GM12878 (cell line): ENCODE results near the gene ETV7. TPM values are rescaled to one million over a fixed set of nuclear protein-coding genes. Genes with fewer than 3 reads are reported as not detected.

Source experiments
- ATAC-seq: fragments of 200-7000 bp; cut with Tn5 transposase; 3 replicates; pipeline ENCODE4 v1.9.1; 2020; ENCODE audit warnings: mild to moderate bottlenecking, moderate library complexity
- BruUV-seq: library from RNA; stranded (reverse); fragments of 400-500 nt; replicated peaks from 2 replicates; lab custom pipeline; 2021; lab: Mats Ljungman, UMichigan
- CTCF ChIA-PET: fragments of 300-600 bp; sonication (Branson Sonifier 250); formaldehyde crosslinking; extraction: SDS; loops from one replicate; lab custom pipeline; 2021; ENCODE audit warnings: inconsistent platforms; lab: Yijun Ruan, JAX
- POLR2A ChIA-PET: fragments of 350-600 bp; formaldehyde crosslinking; extraction: SDS; loops from one replicate; lab custom pipeline; 2021; ENCODE audit warnings: inconsistent platforms; lab: Charles Lee
- RAD21 ChIA-PET: fragments of 300-600 bp; sonication (Branson Sonifier 250); formaldehyde crosslinking; loops from one replicate; lab custom pipeline; 2023; ENCODE audit warnings: antibody characterized with exemption; ENCODE audit not compliant: unreplicated experiment; lab: Charles Lee
- SMC1A ChIA-PET: fragments of 300-600 bp; sonication (Branson Sonifier 250); formaldehyde crosslinking; loops from one replicate; lab custom pipeline; 2023; ENCODE audit not compliant: unreplicated experiment, uncharacterized antibody; lab: Charles Lee
- DNase-seq: peaks from one replicate; pipeline ENCODE4 v3.0.0-alpha.2; 2011; ENCODE audit warnings: low read depth, low spot score
- FAIRE-seq: peaks from 3 replicates; lab custom pipeline; 2011; peaks lifted over from hg19 to GRCh38; lab: Jason Lieb, UNC
- H2AFZ ChIP-seq: 2 replicates; pipeline ENCODE4 v1.6.0; 2011; ENCODE audit warnings: low read depth, low read length, control low read depth; ENCODE audit not compliant: control insufficient read depth
- H3K27ac ChIP-seq: 2 replicates; pipeline ENCODE4 v1.5.1; 2011; ENCODE audit warnings: control low read depth; ENCODE audit not compliant: control insufficient read depth, insufficient read depth
- H3K27me3 ChIP-seq, 2 experiments: replicated peaks in 1 of 2; 2 replicates each; pipeline versions ENCODE4 v1.6.0 to v1.6.1; 2011; ENCODE audit warnings: low read length in 1 of 2; ENCODE audit not compliant: control insufficient read depth in 2 of 2, insufficient read depth in 2 of 2
- H3K36me3 ChIP-seq, 2 experiments: 2 replicates each; pipeline ENCODE4 v1.5.1; 2011; ENCODE audit warnings: low read length in 1 of 2; ENCODE audit not compliant: control insufficient read depth in 2 of 2, insufficient read depth in 2 of 2
- H3K4me1 ChIP-seq: 2 replicates; pipeline ENCODE4 v1.6.1; 2011; ENCODE audit warnings: mild to moderate bottlenecking, low read length, moderate library complexity, mixed read lengths; ENCODE audit not compliant: control insufficient read depth, insufficient read depth
- H3K4me2 ChIP-seq: 2 replicates; pipeline ENCODE4 v1.6.0; 2011; ENCODE audit warnings: control low read depth; ENCODE audit not compliant: control insufficient read depth, insufficient read depth
- H3K4me3 ChIP-seq: fragments of 200-600 bp; sonication (generic); 2 replicates; pipeline ENCODE4 v1.5.1; 2016
- H3K79me2 ChIP-seq: 2 replicates; pipeline ENCODE4 v1.6.0; 2011; ENCODE audit warnings: low read length; ENCODE audit not compliant: control insufficient read depth, insufficient read depth
- H3K9ac ChIP-seq: 2 replicates; pipeline ENCODE4 v1.8.0; 2011; ENCODE audit warnings: low read length, control low read depth, mixed read lengths; ENCODE audit not compliant: control insufficient read depth, insufficient read depth
- H3K9me3 ChIP-seq: replicated peaks from 3 replicates; pipeline ENCODE4 v1.5.1; 2011; ENCODE audit warnings: mild to moderate bottlenecking, low read length; ENCODE audit not compliant: control insufficient read depth, insufficient read depth
- H4K20me1 ChIP-seq: 2 replicates; pipeline ENCODE4 v1.6.0; 2011; ENCODE audit not compliant: control insufficient read depth, insufficient read depth
- CBX3 ChIP-seq: fragments of 200-600 bp; sonication (generic); IDR thresholded peaks from 2 replicates; pipeline ENCODE4 v1.6.1; 2016; ENCODE audit warnings: low read depth, borderline replicate concordance
- CTCF ChIP-seq, 3 experiments: IDR thresholded peaks in 2 of 3; conservative IDR thresholded peaks in 1 of 3; 2 replicates each; pipeline ENCODE4 v1.5.1; 2011; ENCODE audit warnings: low read depth in 3 of 3, low read length in 3 of 3, mild to moderate bottlenecking in 3 of 3, control low read depth in 2 of 3, moderate library complexity in 2 of 3, inconsistent platforms in 1 of 3, mixed read lengths in 1 of 3; ENCODE audit not compliant: control insufficient read depth in 2 of 3, insufficient read depth in 1 of 3; ENCODE audit errors: extremely low read depth in 1 of 3
- ETV6 ChIP-seq, 2 experiments: fragments of 450-650 bp in 1 of 2; IDR thresholded peaks in 1 of 2; conservative IDR thresholded peaks in 1 of 2; 2 replicates each; pipeline ENCODE4 v1.6.1; 2014; ENCODE audit warnings: antibody characterized with exemption in 1 of 2, borderline replicate concordance in 1 of 2, low read depth in 1 of 2, mild to moderate bottlenecking in 1 of 2, moderate library complexity in 1 of 2
- KDM1A ChIP-seq: fragments of 200-600 bp; sonication (generic); IDR thresholded peaks from 2 replicates; pipeline ENCODE4 v1.6.1; 2016; ENCODE audit warnings: borderline replicate concordance
- MYB ChIP-seq: fragments of 150-350 bp; IDR thresholded peaks from 2 replicates; pipeline ENCODE4 v1.6.1; 2014; ENCODE audit warnings: mild to moderate bottlenecking, low read depth, low read length, borderline replicate concordance
- RELA ChIP-seq: fragments of 450-650 bp; IDR thresholded peaks from 2 replicates; pipeline ENCODE4 v1.8.0; 2014; ENCODE audit warnings: borderline replicate concordance; ENCODE audit not compliant: partially characterized antibody
- SIN3A ChIP-seq: IDR thresholded peaks from 2 replicates; pipeline ENCODE4 v1.6.1; 2012; ENCODE audit warnings: low read depth, low read length, improper control_type of control experiment
- SP1 ChIP-seq: IDR thresholded peaks from one replicate; pipeline ENCODE4 v1.6.1; 2011; ENCODE audit warnings: low read depth, low read length
- SREBF1 ChIP-seq: IDR thresholded peaks from 2 replicates; pipeline ENCODE4 v1.6.1; 2012; ENCODE audit warnings: mild to moderate bottlenecking, low read length
- STAT3 ChIP-seq: IDR thresholded peaks from 2 replicates; pipeline ENCODE4 v1.6.1; 2011; ENCODE audit warnings: low read depth, low read length, improper control_type of control experiment
- SUPT20H ChIP-seq: IDR thresholded peaks from 2 replicates; pipeline ENCODE4 v1.6.1; 2011; ENCODE audit warnings: low read depth, mild to moderate bottlenecking, low read length, moderate library complexity, borderline replicate concordance; ENCODE audit not compliant: control insufficient read depth
- WGBS: methylation state at CpG from one replicate; pipeline ENCODE4 v1.1.6; 2016; ENCODE audit warnings: low lambda C conversion rate; ENCODE audit not compliant: insufficient replicate concordance, insufficient coverage; ENCODE audit errors: missing lambda C conversion rate; 5-methylcytosine and 5-hydroxymethylcytosine counted together
- in situ Hi-C: fragments of 300-500 bp; cut with MboI; formaldehyde crosslinking; loops from 9 replicates; pipeline ENCODE4 v1.14.3; 2018; ENCODE audit warnings: mixed read lengths
- intact Hi-C: fragments of 100-400 bp; cut with micrococcal nuclease; formaldehyde crosslinking; loops from one replicate; pipeline ENCODE4 v1.14.2; 2022; ENCODE audit not compliant: unreplicated experiment
- polyA plus RNA-seq, 11 experiments: library from polyadenylated mRNA; depleted of rRNA in 4 of 11; unstranded in 6 of 11; stranded (reverse) in 5 of 11; fragments of >200 nt; fragmentation: Nextera tagmentation in 4 of 11; fragmentation: Illumina TruSeq in 1 of 11; extraction: Ambion mirVana in 4 of 11; extraction: Trizol in 1 of 11; gene quantifications; 1 replicate in 1 of 11; 2 replicates in 10 of 11; pipeline versions ENCODE4 v1.2.1 to v1.2.3, GENCODE V29; 2011 to 2016; ENCODE audit warnings: inconsistent platforms in 2 of 11, missing spikeins in 2 of 11, low read depth in 1 of 11
- total RNA-seq, 4 experiments: library from RNA; depleted of rRNA in 3 of 4; stranded (reverse); fragments of >200 nt in 3 of 4; fragmentation: Illumina TruSeq in 1 of 4; extraction: Trizol in 1 of 4; gene quantifications; 2 replicates each; pipeline versions ENCODE4 v1.2.1 to v1.2.3, GENCODE V29; 2013 to 2021

ETV7 gene
- total and polyA plus RNA-seq, 10 of the 15 experiments (the other 5 are each of a cell fraction or from before 2014, with no cell fraction given): 0.04 to 1.8 (median 1.3) TPM

GRCh38 chr6:36350681-36351571 is 36.5 kb downstream of the ETV7 start:
- RAD21 ChIA-PET: interaction anchor here (0.8 to 11.7 kb wide), 3 partner anchors 11 to 49 kb away, joined by 3 to 311 read pairs (median 3); partner anchors contain the start of gene BNIP5
- H3K27me3 ChIP-seq: no peaks in the 10 kb centered on the region
- no peak overlapping the region for H3K9ac ChIP-seq
- CTCF ChIA-PET: interaction anchor here (1.2 to 19.9 kb wide), 4 partner anchors 6 to 256 kb away, joined by 3 to 483 read pairs (median 244); partner anchors contain the start of gene BNIP5
- BruUV-seq: no TSS peak
- H3K36me3 ChIP-seq: no peaks in the 10 kb centered on the region
- TF ChIP-seq MYB (no peak), SP1 (no peak)
- no peak overlapping the region for H3K27ac ChIP-seq
- in situ Hi-C loops (no loop called here), intact Hi-C loops (no loop called here)
- no peak overlapping the region for H2AFZ ChIP-seq
- SMC1A ChIA-PET: interaction anchor here (1.7 to 19.6 kb wide), 3 partner anchors 8 to 11 kb away, joined by 6 to 386 read pairs (median 33); partner anchors contain the start of gene BNIP5
- no peak for ATAC-seq
- POLR2A ChIA-PET: interaction anchor here (0.9 to 1.0 kb wide), 2 partner anchors 11 to 14 kb away, joined by 3 to 4 read pairs; no protein-coding TSS in a partner anchor
- no peak for DNase-seq
- WGBS: 77% methylated on average over 15 of the region's 15 CpGs
- no peaks in the 10 kb centered on the region for H4K20me1 ChIP-seq
- no peaks in the 10 kb centered on the region for H3K9me3 ChIP-seq
- FAIRE-seq: no peak
- H3K4me3 ChIP-seq: no peak overlapping the region
- no peak overlapping the region for H3K4me2 ChIP-seq
- H3K79me2 ChIP-seq: no peaks in the 10 kb centered on the region
- H3K4me1 ChIP-seq: no peaks in the 10 kb centered on the region

GRCh38 chr6:36350082-36350481 is 37.4 kb downstream of the ETV7 start:
- 38% methylated on average over 4 of the region's 4 CpGs for WGBS
- ChIA-PET CTCF (interaction anchor here (1.8 to 19.9 kb wide), 3 partner anchors 7 to 255 kb away, joined by 3 to 483 read pairs (median 483); partner anchors contain the start of gene BNIP5), POLR2A (interaction anchor here (1.3 kb wide), 1 partner anchor 9 kb away, joined by 4 read pairs; no protein-coding TSS in a partner anchor), SMC1A (interaction anchor here (1.7 to 19.6 kb wide), 3 partner anchors 8 to 10 kb away, joined by 6 to 386 read pairs (median 33); partner anchors contain the start of gene BNIP5), RAD21 (interaction anchor here (1.0 to 3.0 kb wide), 2 partner anchors 8 to 48 kb away, joined by 3 to 19 read pairs; no protein-coding TSS in a partner anchor)
- no peak for DNase-seq
- no peak overlapping the region for H3K27ac ChIP-seq
- H3K9ac ChIP-seq: no peak overlapping the region
- no peak overlapping the region for H2AFZ ChIP-seq
- in situ Hi-C loops: no loop called here
- H3K9me3 ChIP-seq: no peaks in the 10 kb centered on the region
- H3K27me3 ChIP-seq: no peaks in the 10 kb centered on the region
- no peak for FAIRE-seq
- no peak overlapping the region for H3K4me3 ChIP-seq
- H3K4me1 ChIP-seq: no peaks in the 10 kb centered on the region
- intact Hi-C loops: no loop called here
- H3K36me3 ChIP-seq: no peaks in the 10 kb centered on the region
- no TSS peak for BruUV-seq
- no peaks in the 10 kb centered on the region for H4K20me1 ChIP-seq
- H3K4me2 ChIP-seq: no peak overlapping the region
- no peak for ATAC-seq
- no peaks in the 10 kb centered on the region for H3K79me2 ChIP-seq
- TF ChIP-seq KDM1A: no peak
- no peak for TF ChIP-seq MYB
- TF ChIP-seq SREBF1: no peak
- TF ChIP-seq RELA: no peak
- TF ChIP-seq CBX3: no peak
- TF ChIP-seq CTCF (IDR thresholded peaks at IDR 0.05 in 2 of 3, conservative IDR thresholded peaks at IDR 0.05 in 1 of 3; ENCODE audit: control insufficient read depth in 2 of 3, extremely low read depth in 1 of 3, insufficient read depth in 1 of 3, low read depth in 3 of 3, low read length in 3 of 3): no peak
- TF ChIP-seq SIN3A: no peak
- no peak for TF ChIP-seq SUPT20H
- no peak for TF ChIP-seq ETV6 (conservative IDR thresholded peaks at IDR 0.05 in 1 of 2, IDR thresholded peaks at IDR 0.05 in 1 of 2; ENCODE audit: borderline replicate concordance in 1 of 2, low read depth in 1 of 2)
- no peak for TF ChIP-seq STAT3
